ENCODE measurements around the gene RNF214.
"Not testable (repeated sequence)": the region's sequence is repeated elsewhere in the genome, so short reads cannot be mapped to it uniquely, and the experiment has no call there.

The RNF214 gene

DNA sequence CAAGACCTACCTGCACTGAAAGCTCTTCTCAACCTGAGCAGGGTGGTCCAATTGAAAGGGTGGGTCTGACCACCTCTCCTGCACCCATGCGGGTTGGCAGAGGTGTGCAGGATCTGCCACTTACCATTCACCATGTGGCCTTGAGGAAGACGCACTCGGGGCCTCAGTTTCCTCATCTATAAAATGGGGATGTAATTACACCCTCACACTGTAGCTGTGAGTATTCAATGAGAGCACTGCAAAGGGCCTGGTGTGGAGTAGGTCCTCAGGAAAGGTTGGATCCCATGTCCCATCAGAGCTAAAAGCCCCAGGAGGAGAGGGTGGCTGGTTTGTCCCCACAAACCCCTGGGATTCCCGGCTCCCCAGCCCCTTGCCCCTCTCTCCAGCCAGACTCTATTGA lies 33.9 kb upstream of the RNF214 start:
- DNase-seq: no peak

DNA sequence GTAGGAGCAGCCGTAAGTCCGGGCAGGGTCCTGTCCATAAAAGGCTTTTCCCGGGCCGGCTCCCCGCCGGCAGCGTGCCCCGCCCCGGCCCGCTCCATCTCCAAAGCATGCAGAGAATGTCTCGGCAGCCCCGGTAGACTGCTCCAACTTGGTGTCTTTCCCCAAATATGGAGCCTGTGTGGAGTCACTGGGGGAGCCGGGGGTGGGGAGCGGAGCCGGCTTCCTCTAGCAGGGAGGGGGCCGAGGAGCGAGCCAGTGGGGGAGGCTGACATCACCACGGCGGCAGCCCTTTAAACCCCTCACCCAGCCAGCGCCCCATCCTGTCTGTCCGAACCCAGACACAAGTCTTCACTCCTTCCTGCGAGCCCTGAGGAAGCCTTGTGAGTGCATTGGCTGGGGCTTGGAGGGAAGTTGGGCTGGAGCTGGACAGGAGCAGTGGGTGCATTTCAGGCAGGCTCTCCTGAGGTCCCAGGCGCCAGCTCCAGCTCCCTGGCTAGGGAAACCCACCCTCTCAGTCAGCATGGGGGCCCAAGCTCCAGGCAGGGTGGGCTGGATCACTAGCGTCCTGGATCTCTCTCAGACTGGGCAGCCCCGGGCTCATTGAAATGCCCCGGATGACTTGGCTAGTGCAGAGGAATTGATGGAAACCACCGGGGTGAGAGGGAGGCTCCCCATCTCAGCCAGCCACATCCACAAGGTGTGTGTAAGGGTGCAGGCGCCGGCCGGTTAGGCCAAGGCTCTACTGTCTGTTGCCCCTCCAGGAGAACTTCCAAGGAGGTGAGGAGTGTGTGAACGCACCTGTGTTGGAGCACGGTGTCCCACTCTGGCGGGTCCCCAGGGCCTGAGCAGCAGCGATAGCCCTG lies 33.2 kb upstream of the RNF214 start, which contains the start of gene TAGLN:
TSS of gene TAGLN (plus strand) at position 318 of the 863 bp plus-strand sequence. CDS start 3,644 bp downstream, outside the sequence.
- no peak for DNase-seq

- DNase-seq: no peak
These were observed 32.3 kb upstream of the RNF214 start for GRCh38 chr11:117199916-117200812.

- DNase-seq: no peak
These were observed 31.4 kb upstream of the RNF214 start for GRCh38 chr11:117200813-117201657.

DNA sequence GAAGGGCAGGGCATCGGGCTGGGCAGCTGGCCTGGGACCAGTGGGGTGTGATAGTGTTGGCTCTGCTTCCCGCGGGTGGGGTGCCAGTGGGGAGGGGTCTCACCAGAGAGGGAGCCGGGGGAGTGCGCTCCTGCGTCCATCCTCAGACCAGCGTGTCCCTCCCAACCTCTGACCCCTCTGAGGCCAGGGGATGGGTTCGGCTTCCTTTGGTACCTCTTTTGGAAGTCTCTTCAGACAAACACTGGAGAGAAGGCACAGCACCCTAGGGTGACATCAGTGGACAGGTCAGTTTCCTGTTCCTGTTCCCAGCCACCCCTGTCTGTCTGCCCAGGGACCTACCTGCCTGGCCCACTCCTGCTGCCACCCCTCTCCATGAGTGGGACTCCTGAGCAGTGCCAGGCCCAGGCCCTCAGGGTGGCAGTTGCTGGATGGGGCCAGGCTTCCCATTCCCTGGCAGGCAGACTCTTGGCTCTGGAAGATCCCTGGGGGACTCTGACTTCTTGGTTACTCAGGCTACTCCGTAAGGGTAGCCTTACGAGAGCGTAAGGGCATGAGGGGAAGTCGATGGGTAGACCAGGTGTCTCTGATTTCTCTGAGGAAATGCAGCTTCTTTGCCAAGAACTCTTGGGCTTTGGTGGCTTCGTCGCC lies 30.7 kb upstream of the RNF214 start:
- DNase-seq: no peak

DNA sequence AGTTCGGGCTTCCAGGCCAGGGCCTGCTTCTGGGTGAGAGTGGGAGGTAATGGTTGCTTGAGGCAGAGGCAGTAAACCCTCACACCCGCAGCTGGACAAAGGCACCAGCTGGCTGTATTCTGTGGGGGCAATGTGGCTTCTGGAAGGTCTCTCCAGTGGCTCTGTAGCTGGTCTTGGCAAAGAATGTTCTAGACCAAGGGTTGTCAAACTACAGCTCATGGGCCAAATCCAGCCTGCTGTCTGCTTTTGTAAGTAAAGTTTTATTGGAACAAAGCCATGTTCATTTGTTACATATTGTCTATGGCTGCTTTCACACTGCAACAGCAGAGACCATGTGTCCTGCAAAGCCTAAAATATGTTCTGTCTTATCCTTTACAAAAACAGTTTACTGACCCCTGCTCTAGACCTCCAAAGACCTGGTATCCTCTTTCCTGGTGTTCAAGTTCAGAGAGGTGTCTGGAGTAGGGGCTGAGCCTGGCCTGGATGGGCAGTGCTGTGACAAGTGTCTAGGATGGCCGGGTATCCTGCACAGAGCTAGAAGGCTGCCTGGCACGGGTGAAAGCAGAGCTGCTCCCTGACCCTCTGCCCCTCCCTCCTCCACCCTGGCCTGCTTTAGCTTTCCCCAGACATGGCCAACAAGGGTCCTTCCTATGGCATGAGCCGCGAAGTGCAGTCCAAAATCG lies 29.9 kb upstream of the RNF214 start:
- no peak for DNase-seq

GRCh38 chr11:117203069-117203407 lies 29.4 kb upstream of the RNF214 start:
- DNase-seq: no peak

DNA sequence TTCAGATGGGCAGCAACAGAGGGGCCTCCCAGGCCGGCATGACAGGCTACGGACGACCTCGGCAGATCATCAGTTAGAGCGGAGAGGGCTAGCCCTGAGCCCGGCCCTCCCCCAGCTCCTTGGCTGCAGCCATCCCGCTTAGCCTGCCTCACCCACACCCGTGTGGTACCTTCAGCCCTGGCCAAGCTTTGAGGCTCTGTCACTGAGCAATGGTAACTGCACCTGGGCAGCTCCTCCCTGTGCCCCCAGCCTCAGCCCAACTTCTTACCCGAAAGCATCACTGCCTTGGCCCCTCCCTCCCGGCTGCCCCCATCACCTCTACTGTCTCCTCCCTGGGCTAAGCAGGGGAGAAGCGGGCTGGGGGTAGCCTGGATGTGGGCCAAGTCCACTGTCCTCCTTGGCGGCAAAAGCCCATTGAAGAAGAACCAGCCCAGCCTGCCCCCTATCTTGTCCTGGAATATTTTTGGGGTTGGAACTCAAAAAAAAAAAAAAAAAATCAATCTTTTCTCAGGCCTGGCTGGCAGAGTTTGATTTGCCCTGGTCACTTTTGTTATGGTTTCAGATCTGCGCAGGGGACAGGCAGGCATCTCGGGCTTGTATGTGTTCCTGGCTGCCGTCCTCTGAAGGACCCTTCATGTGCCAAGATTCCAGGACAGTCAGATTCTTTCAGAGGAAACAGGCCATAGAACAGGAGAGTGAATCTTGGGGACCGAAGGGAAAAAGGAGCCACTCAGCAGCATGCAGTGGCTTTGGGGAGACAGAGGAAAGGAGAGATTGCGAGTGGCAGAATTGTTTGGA lies 28.0 kb upstream of the RNF214 start:
- DNase-seq: no peak

DNA sequence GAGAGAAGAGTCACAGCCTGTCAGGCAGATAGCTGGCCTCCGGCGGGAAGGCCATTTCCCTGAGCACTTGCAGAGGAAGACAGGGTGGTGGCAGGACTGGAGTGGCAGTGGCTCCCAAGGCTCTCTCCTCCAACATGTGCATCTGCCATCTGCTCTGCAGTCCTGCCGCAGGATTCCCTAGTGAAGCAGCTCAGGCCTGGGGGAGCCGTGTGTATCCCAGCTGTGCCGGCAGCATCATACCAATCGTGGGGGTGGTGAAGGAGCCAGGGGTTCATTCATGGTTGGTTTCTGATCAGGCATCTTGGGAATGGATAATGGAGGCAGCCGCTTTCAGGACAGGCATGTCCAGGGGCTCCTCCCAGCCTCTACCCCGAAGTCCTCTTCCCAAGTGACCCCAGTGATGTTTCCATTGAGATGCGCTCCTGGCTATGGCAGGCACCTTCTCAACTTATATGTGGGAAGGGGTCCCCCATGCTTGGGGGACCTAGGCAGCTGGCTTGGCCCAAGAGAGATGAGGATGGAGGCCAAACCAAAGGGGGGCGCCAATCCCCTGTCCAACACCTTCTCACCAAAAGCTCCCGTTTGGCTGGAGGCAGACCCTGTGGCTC lies 27.2 kb upstream of the RNF214 start:
- no peak for DNase-seq

GRCh38 chr11:117206111-117206510 lies 26.4 kb upstream of the RNF214 start:
- DNase-seq: not testable (repeated sequence)

- not testable (repeated sequence) for DNase-seq
These were observed 25.6 kb upstream of the RNF214 start for GRCh38 chr11:117206859-117207258.

GRCh38 chr11:117207481-117207880 lies 25.0 kb upstream of the RNF214 start:
- not testable (repeated sequence) for DNase-seq

DNA sequence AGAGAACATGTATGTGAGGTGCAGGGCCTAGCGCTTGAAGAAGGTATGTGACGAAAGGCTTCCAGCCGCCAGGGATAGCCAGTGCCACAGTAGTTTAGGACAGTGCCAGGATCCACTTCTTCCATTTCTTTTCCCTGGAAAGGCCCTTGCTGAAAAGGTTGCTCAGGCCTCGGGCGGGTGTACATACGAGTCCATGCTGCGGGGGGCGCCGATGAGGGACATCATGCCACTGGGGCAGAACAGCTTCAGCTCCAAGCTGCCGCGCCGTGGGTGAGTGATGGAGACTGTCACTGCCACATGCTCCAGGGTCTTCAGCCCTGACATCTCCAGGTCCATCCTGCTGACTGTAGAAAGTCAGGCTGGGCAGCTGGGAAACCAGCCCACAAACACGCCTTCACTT lies 23.8 kb upstream of the RNF214 start:
- DNase-seq: not testable (repeated sequence)

DNA sequence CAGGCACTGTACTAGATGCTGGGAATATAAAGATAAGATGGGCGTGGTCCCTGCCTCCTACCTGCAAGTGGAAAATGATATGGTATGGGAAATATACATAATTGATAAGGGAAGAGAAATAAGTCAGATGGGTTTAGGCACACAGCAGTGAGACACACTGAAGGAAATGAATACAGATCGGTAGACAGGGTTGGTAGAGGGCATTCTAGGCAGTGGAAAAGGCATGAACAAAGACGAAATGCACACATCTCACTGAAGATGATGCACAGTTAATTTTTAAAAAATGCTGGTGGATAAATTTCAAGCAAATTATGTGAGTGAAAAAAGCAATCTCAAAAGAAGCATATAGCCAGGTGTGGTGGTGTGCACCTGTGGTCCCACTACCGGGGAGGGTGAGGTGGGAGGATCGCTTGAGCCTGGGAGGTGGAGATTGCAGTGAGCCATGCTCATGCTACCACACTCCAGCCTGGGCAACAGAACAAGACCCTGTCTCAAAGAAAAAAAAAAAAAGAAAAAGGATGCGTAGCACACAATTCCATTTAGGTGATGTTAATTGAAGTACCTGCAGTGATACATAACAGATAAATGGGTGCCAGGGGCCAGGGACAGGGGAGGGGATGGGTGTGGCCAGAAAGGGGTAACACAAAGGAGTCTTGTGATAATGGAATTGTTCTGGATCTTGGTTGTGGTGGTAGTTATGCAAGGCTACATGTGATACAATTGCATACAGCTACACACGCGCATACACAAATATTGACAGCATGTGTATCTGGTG lies 22.9 kb upstream of the RNF214 start:
- not testable (repeated sequence) for DNase-seq

DNA sequence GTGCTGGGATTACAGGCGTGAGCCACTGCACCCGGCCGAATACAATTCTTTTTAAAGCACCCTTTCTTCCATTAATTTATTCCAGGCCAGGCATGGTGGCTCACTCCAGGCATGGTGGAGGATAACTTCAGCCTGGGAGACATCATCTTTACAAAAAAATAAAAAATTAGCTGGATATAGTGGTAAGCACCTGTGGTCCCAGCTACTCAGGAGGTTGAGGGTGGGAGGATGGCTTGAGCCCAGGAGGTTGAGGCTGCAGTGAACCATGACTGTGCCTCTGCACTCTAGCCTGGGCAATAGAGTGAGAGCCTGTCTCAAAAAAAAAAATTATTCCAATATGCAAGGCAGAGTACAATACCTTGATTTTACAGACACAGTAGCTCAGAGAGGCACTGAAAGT lies 21.9 kb upstream of the RNF214 start:
- no peak for DNase-seq

DNA sequence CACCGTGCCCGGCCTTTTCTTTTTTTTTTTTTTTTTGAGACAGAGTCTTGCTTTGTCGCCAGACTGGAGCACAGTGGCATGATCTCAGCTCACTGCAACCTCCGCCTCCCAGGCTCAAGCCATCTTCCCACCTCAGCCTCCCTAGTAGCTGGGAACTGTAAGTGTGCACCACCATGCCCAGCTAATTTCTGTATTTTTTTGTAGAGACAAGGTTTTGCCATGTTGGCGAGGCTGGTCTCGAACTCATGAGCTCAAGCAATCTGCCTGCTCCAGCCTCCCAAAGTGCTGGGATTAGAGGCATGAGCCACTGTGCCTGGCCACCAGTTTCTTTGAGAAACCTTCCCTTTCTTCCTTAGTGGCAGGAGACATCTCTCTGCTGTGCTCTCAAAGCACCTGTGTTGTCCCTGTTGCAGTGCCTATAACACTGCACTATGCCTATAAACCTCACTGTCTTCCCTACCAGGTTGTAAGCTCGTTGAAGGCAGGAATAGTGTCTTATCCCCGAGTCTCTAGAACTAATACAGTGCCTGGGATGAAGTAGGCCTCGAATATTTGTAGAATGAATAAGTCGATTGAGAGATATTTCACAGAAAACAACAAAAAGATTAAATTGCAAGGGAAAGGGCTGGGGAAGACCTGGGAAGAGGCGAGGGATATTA lies 19.6 kb upstream of the RNF214 start:
- DNase-seq: no peak

DNA sequence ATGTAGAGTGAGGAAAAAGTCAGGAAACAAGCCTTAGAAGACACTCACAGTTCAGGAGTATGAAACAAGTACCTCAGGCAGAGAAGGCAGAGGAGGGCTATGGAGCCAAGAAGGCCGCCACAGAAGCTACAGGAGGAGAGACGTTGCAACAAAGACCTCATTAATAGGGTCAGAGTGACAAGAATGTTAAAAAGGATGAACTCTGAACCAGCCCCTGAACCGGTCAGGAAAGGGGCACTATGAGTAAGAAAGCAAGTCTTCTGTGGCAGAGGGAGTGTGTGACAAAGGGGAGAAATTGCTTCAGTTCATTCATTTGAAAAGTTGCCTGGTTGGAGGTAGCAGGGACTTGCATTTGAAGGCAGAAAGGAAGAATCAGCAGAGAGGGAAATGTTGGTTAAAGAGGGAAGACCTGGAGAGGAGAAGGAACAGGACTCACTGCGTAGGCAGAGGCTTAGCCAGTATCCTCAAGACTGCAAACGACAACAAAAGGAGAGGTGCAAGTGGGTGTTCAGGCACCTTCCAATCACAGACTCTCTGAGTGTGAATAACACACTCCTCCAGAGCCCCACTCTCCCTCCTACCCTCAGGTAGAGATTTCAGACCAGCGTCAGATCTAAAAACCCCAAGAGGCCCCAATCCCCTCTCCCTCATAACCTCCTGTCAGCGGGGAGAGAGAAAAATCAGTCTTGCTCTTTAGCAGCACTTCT lies 17.9 kb upstream of the RNF214 start:
- no peak for DNase-seq

All from effector CD4-positive, alpha-beta T cell (primary cell).